CD14-positive monocyte (primary cell): Measurements from ENCODE around the gene UBE2E2. TPM values are rescaled to one million over a fixed set of nuclear protein-coding genes. Genes with fewer than 3 reads are reported as not detected.

Experiments used
- DNase-seq, 3 donors: peaks; one replicate each; pipeline ENCODE4 v3.0.0-alpha.2; 2011 to 2022
- H2AFZ ChIP-seq: 2 replicates; pipeline ENCODE4 v1.6.0; 2012; ENCODE audit warnings: mild to moderate bottlenecking, low read depth, low read length, inconsistent platforms; ENCODE audit not compliant: insufficient read depth, poor library complexity, severe bottlenecking
- H3K27ac ChIP-seq, 2 donors: 1 replicate in 1 of 2; 2 replicates in 1 of 2; pipeline ENCODE4 v1.5.1; 2012 to 2013; ENCODE audit warnings: low read length in 2 of 2, control low read depth in 1 of 2, inconsistent platforms in 1 of 2, low read depth in 1 of 2, mild to moderate bottlenecking in 1 of 2
- H3K27me3 ChIP-seq, 2 donors: one replicate each; pipeline versions ENCODE4 v1.6.0 to v1.6.1; 2011 to 2013; ENCODE audit warnings: low read length in 2 of 2; ENCODE audit not compliant: control insufficient read depth in 2 of 2, insufficient read depth in 2 of 2
- H3K36me3 ChIP-seq, 2 donors: replicated peaks in 1 of 2; 1 replicate in 1 of 2; 2 replicates in 1 of 2; pipeline versions ENCODE4 v1.5.1 to v1.6.1; 2012 to 2013; ENCODE audit warnings: low read length in 2 of 2, control low read depth in 1 of 2, inconsistent platforms in 1 of 2, mild to moderate bottlenecking in 1 of 2; ENCODE audit not compliant: insufficient read depth in 2 of 2, control insufficient read depth in 1 of 2
- H3K4me1 ChIP-seq, 2 donors: 1 replicate in 1 of 2; 2 replicates in 1 of 2; pipeline versions ENCODE4 v1.5.1 to v1.6.1; 2012 to 2013; ENCODE audit warnings: low read length in 2 of 2, control low read depth in 1 of 2, inconsistent platforms in 1 of 2, mild to moderate bottlenecking in 1 of 2, moderate library complexity in 1 of 2; ENCODE audit not compliant: insufficient read depth in 2 of 2, control insufficient read depth in 1 of 2
- H3K4me2 ChIP-seq: replicated peaks from 2 replicates; pipeline ENCODE3; 2012; ENCODE audit warnings: low read length, moderate library complexity, mild to moderate bottlenecking; ENCODE audit not compliant: poor library complexity, severe bottlenecking; ENCODE audit errors: extremely low read depth
- H3K4me3 ChIP-seq, 3 experiments: fragments of 200-600 bp in 1 of 3; sonication (generic) in 1 of 3; replicated peaks in 1 of 3; 1 replicate in 2 of 3; 2 replicates in 1 of 3; pipeline ENCODE4 v1.5.1; 2011 to 2013; ENCODE audit warnings: low read length in 3 of 3, mild to moderate bottlenecking in 3 of 3, control low read depth in 2 of 3, low read depth in 2 of 3, inconsistent platforms in 1 of 3, moderate library complexity in 1 of 3
- H3K79me2 ChIP-seq: 2 replicates; pipeline ENCODE4 v1.6.0; 2012; ENCODE audit warnings: mild to moderate bottlenecking, control low read depth, inconsistent platforms, low read length, moderate library complexity; ENCODE audit not compliant: insufficient read depth
- H3K9ac ChIP-seq: 2 replicates; pipeline ENCODE4 v1.6.0; 2017; ENCODE audit warnings: low read length, mild to moderate bottlenecking; ENCODE audit not compliant: insufficient read depth, poor library complexity, severe bottlenecking
- H3K9me3 ChIP-seq, 2 donors: replicated peaks in 1 of 2; 1 replicate in 1 of 2; 2 replicates in 1 of 2; pipeline versions ENCODE4 v1.5.1 to v1.6.1; 2012 to 2013; ENCODE audit warnings: low read length in 2 of 2, control low read depth in 1 of 2; ENCODE audit not compliant: control insufficient read depth in 1 of 2, insufficient read depth in 1 of 2
- H4K20me1 ChIP-seq: 2 replicates; pipeline ENCODE4 v1.6.0; 2012; ENCODE audit warnings: mild to moderate bottlenecking, low read length, control low read depth, moderate library complexity; ENCODE audit not compliant: insufficient read depth
- H3K27ac Mint-ChIP-seq, 7 donors: one replicate each; pipeline ENCODE4 v1.8.0; 2020; ENCODE audit warnings: mild to moderate bottlenecking in 7 of 7, mixed read lengths in 7 of 7, moderate library complexity in 6 of 7, inconsistent platforms in 2 of 7
- H3K27me3 Mint-ChIP-seq, 3 donors: one replicate each; pipeline ENCODE4 v1.8.0; 2021 to 2022; ENCODE audit warnings: low read depth in 3 of 3, mild to moderate bottlenecking in 3 of 3, mixed read lengths in 3 of 3, moderate library complexity in 3 of 3, inconsistent platforms in 1 of 3
- H3K36me3 Mint-ChIP-seq, 2 donors: one replicate each; pipeline ENCODE4 v1.8.0; 2020; ENCODE audit warnings: mixed read lengths in 2 of 2, inconsistent platforms in 1 of 2, mild to moderate bottlenecking in 1 of 2
- H3K4me1 Mint-ChIP-seq: one replicate; pipeline ENCODE4 v1.8.0; 2020; ENCODE audit warnings: mild to moderate bottlenecking, mixed read lengths
- H3K4me3 Mint-ChIP-seq, 2 donors: one replicate each; pipeline ENCODE4 v1.8.0; 2020; ENCODE audit warnings: mild to moderate bottlenecking in 2 of 2, mixed read lengths in 2 of 2, moderate library complexity in 1 of 2
- H3K9me3 Mint-ChIP-seq, 7 donors: one replicate each; pipeline ENCODE4 v1.8.0; 2020 to 2022; ENCODE audit warnings: mixed read lengths in 7 of 7, mild to moderate bottlenecking in 6 of 7, moderate library complexity in 6 of 7, inconsistent platforms in 2 of 7
- WGBS: methylation state at CpG from one replicate; pipeline ENCODE4 v1.1.5; 2013; ENCODE audit warnings: missing lambda C conversion rate; ENCODE audit not compliant: insufficient coverage; 5-methylcytosine and 5-hydroxymethylcytosine counted together
- intact Hi-C, 2 donors: fragments of 100-400 bp; cut with micrococcal nuclease; formaldehyde crosslinking; loops; one replicate each; pipeline versions ENCODE4 v1.15.0 to v1.15.1; 2023
- polyA plus RNA-seq, 3 donors: library from polyadenylated mRNA; depleted of rRNA in 1 of 3; unstranded in 2 of 3; stranded (reverse) in 1 of 3; fragments of 300-500 nt in 2 of 3; fragments of >200 nt in 1 of 3; fragmentation: Illumina TruSeq in 2 of 3; gene quantifications; 1 replicate in 2 of 3; 2 replicates in 1 of 3; pipeline ENCODE4 v1.2.3, GENCODE V29; 2012 to 2021
- TF ChIP-seq, protein P1 (sequence below): fragments of 200-600 bp; IDR thresholded peaks from one replicate; pipeline ENCODE4 v1.8.0; 2022; ENCODE audit warnings: antibody characterized with exemption, mild to moderate bottlenecking

Gene UBE2E2
- polyA plus RNA-seq, 3 donors = 25.8 to 78.0 (median 66.3) TPM

- Mint-ChIP-seq H3K36me3 (peaks cover 7 to 14% of the 10 kb centered on the region in 2 donors), H3K27me3 (peaks cover 0 to 5% (median 0%) of the 10 kb centered on the region in 3 donors), H3K4me3 (no peak overlapping the region), H3K4me1 (no peaks in the 10 kb centered on the region), H3K27ac (no peak overlapping the region), H3K9me3 (peaks cover 0 to 9% (median 3%) of the 10 kb centered on the region in 7 donors)
- Histone ChIP-seq H3K4me3 (no peak overlapping the region), H3K4me2 (no peak overlapping the region), H3K9ac (no peak overlapping the region), H3K27ac (no peak overlapping the region), H2AFZ (no peak overlapping the region), H3K4me1 (no peaks in the 10 kb centered on the region), H3K36me3 (peaks cover 0 to 3% of the 10 kb centered on the region in 2 donors), H3K27me3 (no peaks in the 10 kb centered on the region), H3K9me3 (no peaks in the 10 kb centered on the region), H4K20me1 (no peaks in the 10 kb centered on the region), H3K79me2 (no peaks in the 10 kb centered on the region)
- no peak for DNase-seq
- intact Hi-C loops = no loop called here
- no CpG with 5 or more reads among the region's 3 CpGs for WGBS
- TF ChIP-seq, protein P1, sequence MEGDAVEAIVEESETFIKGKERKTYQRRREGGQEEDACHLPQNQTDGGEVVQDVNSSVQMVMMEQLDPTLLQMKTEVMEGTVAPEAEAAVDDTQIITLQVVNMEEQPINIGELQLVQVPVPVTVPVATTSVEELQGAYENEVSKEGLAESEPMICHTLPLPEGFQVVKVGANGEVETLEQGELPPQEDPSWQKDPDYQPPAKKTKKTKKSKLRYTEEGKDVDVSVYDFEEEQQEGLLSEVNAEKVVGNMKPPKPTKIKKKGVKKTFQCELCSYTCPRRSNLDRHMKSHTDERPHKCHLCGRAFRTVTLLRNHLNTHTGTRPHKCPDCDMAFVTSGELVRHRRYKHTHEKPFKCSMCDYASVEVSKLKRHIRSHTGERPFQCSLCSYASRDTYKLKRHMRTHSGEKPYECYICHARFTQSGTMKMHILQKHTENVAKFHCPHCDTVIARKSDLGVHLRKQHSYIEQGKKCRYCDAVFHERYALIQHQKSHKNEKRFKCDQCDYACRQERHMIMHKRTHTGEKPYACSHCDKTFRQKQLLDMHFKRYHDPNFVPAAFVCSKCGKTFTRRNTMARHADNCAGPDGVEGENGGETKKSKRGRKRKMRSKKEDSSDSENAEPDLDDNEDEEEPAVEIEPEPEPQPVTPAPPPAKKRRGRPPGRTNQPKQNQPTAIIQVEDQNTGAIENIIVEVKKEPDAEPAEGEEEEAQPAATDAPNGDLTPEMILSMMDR = no peak
Observed at GRCh38 chr3:23587513-23587912, 384.4 kb downstream of the UBE2E2 start.

- Histone ChIP-seq H3K4me1 (no peaks in the 10 kb centered on the region), H3K27me3 (no peaks in the 10 kb centered on the region), H3K4me2 (no peak overlapping the region), H3K9me3 (no peaks in the 10 kb centered on the region), H3K36me3 (peaks cover 0 to 3% of the 10 kb centered on the region in 2 donors), H3K9ac (no peak overlapping the region), H3K4me3 (no peak overlapping the region), H4K20me1 (no peaks in the 10 kb centered on the region), H2AFZ (no peak overlapping the region), H3K27ac (no peak overlapping the region), H3K79me2 (no peaks in the 10 kb centered on the region)
- Mint-ChIP-seq H3K4me3 (no peak overlapping the region), H3K36me3 (peaks cover 10 to 17% of the 10 kb centered on the region in 2 donors), H3K27me3 (peaks cover 0 to 3% (median 0%) of the 10 kb centered on the region in 3 donors), H3K27ac (peak overlapping the region in 2 of 7 donors; percentile 15 to 18), H3K4me1 (no peaks in the 10 kb centered on the region), H3K9me3 (peaks cover 0 to 5% (median 3%) of the 10 kb centered on the region in 7 donors)
- TF ChIP-seq, protein P1 = no peak
- WGBS = 100% methylated on average over 2 of the region's 3 CpGs
- DNase-seq = no peak
- intact Hi-C loops = no loop called here
Observed at GRCh38 chr3:23588547-23588946, 385.4 kb downstream of the UBE2E2 start.
